ENCODE data around the gene APLNR.

- TF ChIP-seq CTCF (IDR thresholded peaks at IDR 0.05) (no peak), ZFX (IDR thresholded peaks at IDR 0.05; ENCODE audit: borderline replicate concordance) (no peak)
These were observed 13.4 kb downstream of the APLNR start for GRCh38 chr11:57223601-57224000.
